H9 (cell line): ENCODE data around the gene ST3GAL5. TPM values are rescaled to one million over a fixed set of nuclear protein-coding genes. Genes with fewer than 3 reads are reported as not detected.

Source experiments
- DNase-seq: peaks from one replicate; pipeline ENCODE4 v3.0.0-alpha.2; 2017
- H2AFZ ChIP-seq: one replicate; pipeline ENCODE4 v1.6.1; 2013; ENCODE audit warnings: mild to moderate bottlenecking, low read length, control low read depth, moderate library complexity
- H2AK5ac ChIP-seq: 2 replicates; pipeline ENCODE4 v1.6.1; 2013; ENCODE audit warnings: low read length, control low read depth, mixed read lengths; ENCODE audit not compliant: insufficient read length
- H2BK120ac ChIP-seq: one replicate; pipeline ENCODE4 v1.6.1; 2013; ENCODE audit warnings: low read depth, mild to moderate bottlenecking, low read length, control low read depth, inconsistent platforms; ENCODE audit not compliant: poor library complexity, severe bottlenecking
- H2BK12ac ChIP-seq: 2 replicates; pipeline ENCODE4 v1.6.1; 2013; ENCODE audit warnings: low read length, control low read depth, mixed read lengths, low read depth; ENCODE audit not compliant: insufficient read length
- H2BK15ac ChIP-seq: 2 replicates; pipeline ENCODE4 v1.6.1; 2013; ENCODE audit warnings: low read depth, low read length, control low read depth
- H2BK20ac ChIP-seq: one replicate; pipeline ENCODE4 v1.6.1; 2013; ENCODE audit warnings: low read depth, mild to moderate bottlenecking, low read length, control low read depth, inconsistent platforms; ENCODE audit not compliant: poor library complexity, severe bottlenecking
- H2BK5ac ChIP-seq: 2 replicates; pipeline ENCODE4 v1.6.1; 2013; ENCODE audit warnings: low read length, control low read depth, mixed read lengths; ENCODE audit not compliant: insufficient read length
- H3K14ac ChIP-seq: 2 replicates; pipeline ENCODE4 v1.6.1; 2013; ENCODE audit warnings: low read length, control low read depth; ENCODE audit not compliant: insufficient read depth
- H3K18ac ChIP-seq: 2 replicates; pipeline ENCODE4 v1.6.1; 2013; ENCODE audit warnings: low read depth, mild to moderate bottlenecking, mixed read lengths, low read length, control low read depth; ENCODE audit not compliant: insufficient read length
- H3K23ac ChIP-seq: 2 replicates; pipeline ENCODE4 v1.6.1; 2013; ENCODE audit warnings: low read length, control low read depth, mixed read lengths, low read depth; ENCODE audit not compliant: insufficient read length
- H3K23me2 ChIP-seq: 2 replicates; pipeline ENCODE4 v1.6.1; 2013; ENCODE audit warnings: low read depth, mild to moderate bottlenecking, mixed read lengths, low read length, control low read depth; ENCODE audit not compliant: insufficient read length, poor library complexity, severe bottlenecking
- H3K27ac ChIP-seq: 2 replicates; pipeline ENCODE4 v1.5.1; 2013; ENCODE audit warnings: low read length, control low read depth, mixed read lengths, low read depth; ENCODE audit not compliant: insufficient read length
- H3K27me3 ChIP-seq: 2 replicates; pipeline ENCODE4 v1.6.1; 2013; ENCODE audit warnings: low read length, control low read depth, inconsistent platforms; ENCODE audit not compliant: insufficient read depth
- H3K4ac ChIP-seq: 2 replicates; pipeline ENCODE4 v1.6.1; 2013; ENCODE audit warnings: low read depth, mild to moderate bottlenecking, control low read depth, inconsistent platforms, low read length, moderate library complexity
- H3K4me1 ChIP-seq: 2 replicates; pipeline ENCODE4 v1.6.1; 2013; ENCODE audit warnings: low read length, control low read depth, inconsistent platforms; ENCODE audit not compliant: insufficient read depth
- H3K4me2 ChIP-seq: 2 replicates; pipeline ENCODE4 v1.6.1; 2013; ENCODE audit warnings: low read length, control low read depth, mixed read lengths; ENCODE audit not compliant: insufficient read length, insufficient read depth
- H3K56ac ChIP-seq: 2 replicates; pipeline ENCODE4 v1.6.1; 2013; ENCODE audit warnings: low read depth, mild to moderate bottlenecking, mixed read lengths, low read length, control low read depth; ENCODE audit not compliant: insufficient read length
- H3K79me1 ChIP-seq: 2 replicates; pipeline ENCODE4 v1.6.1; 2013; ENCODE audit warnings: low read depth, mild to moderate bottlenecking, moderate library complexity, low read length, control low read depth, inconsistent platforms; ENCODE audit not compliant: insufficient read depth, poor library complexity, severe bottlenecking
- H3K79me2 ChIP-seq: 2 replicates; pipeline ENCODE4 v1.6.1; 2013; ENCODE audit warnings: low read length, control low read depth, inconsistent platforms; ENCODE audit not compliant: insufficient read depth
- H3K9ac ChIP-seq: 2 replicates; pipeline ENCODE4 v1.6.1; 2013; ENCODE audit warnings: low read length, control low read depth, mixed read lengths; ENCODE audit not compliant: insufficient read length; ENCODE audit errors: extremely low read depth
- H3K9me3 ChIP-seq: one replicate; pipeline ENCODE4 v1.6.1; 2013; ENCODE audit warnings: low read depth, low read length, inconsistent platforms; ENCODE audit not compliant: control insufficient read depth
- H3T11ph ChIP-seq: one replicate; pipeline ENCODE4 v1.6.1; 2013; ENCODE audit warnings: mild to moderate bottlenecking, low read length, control low read depth, inconsistent platforms
- H4K20me1 ChIP-seq: one replicate; pipeline ENCODE4 v1.6.1; 2013; ENCODE audit not compliant: control insufficient read depth, insufficient read length, insufficient read depth
- H4K5ac ChIP-seq: 2 replicates; pipeline ENCODE4 v1.6.1; 2013; ENCODE audit warnings: low read depth, mild to moderate bottlenecking, mixed read lengths, low read length, control low read depth; ENCODE audit not compliant: insufficient read length
- H4K8ac ChIP-seq: replicated peaks from 2 replicates; pipeline ENCODE4 v1.6.1; 2013; ENCODE audit warnings: low read length, control low read depth, mixed read lengths, low read depth; ENCODE audit not compliant: insufficient read length
- H4K91ac ChIP-seq: 2 replicates; pipeline ENCODE4 v1.6.1; 2013; ENCODE audit warnings: low read depth, mild to moderate bottlenecking, moderate library complexity, mixed read lengths, low read length, control low read depth; ENCODE audit not compliant: insufficient read length
- H3K27ac Mint-ChIP-seq, 3 experiments: 2 replicates in 2 of 3; 3 replicates in 1 of 3; pipeline ENCODE4 v1.8.0; 2020 to 2021; ENCODE audit warnings: mixed read lengths in 3 of 3, mild to moderate bottlenecking in 1 of 3, moderate library complexity in 1 of 3
- H3K27me3 Mint-ChIP-seq: 2 replicates; pipeline ENCODE4 v1.8.0; 2021; ENCODE audit warnings: low read depth, mild to moderate bottlenecking, moderate library complexity, mixed read lengths
- H3K36me3 Mint-ChIP-seq, 3 experiments: 2 replicates in 2 of 3; 3 replicates in 1 of 3; pipeline ENCODE4 v1.8.0; 2020 to 2021; ENCODE audit warnings: low read depth in 3 of 3, mixed read lengths in 3 of 3; ENCODE audit not compliant: insufficient read depth in 1 of 3
- H3K4me1 Mint-ChIP-seq, 2 experiments: 2 replicates each; pipeline ENCODE4 v1.8.0; 2020; ENCODE audit warnings: mixed read lengths in 2 of 2
- H3K4me3 Mint-ChIP-seq, 2 experiments: 2 replicates in 1 of 2; 3 replicates in 1 of 2; pipeline ENCODE4 v1.8.0; 2020 to 2021; ENCODE audit warnings: mild to moderate bottlenecking in 2 of 2, mixed read lengths in 2 of 2, moderate library complexity in 1 of 2
- H3K9me3 Mint-ChIP-seq, 2 experiments: 2 replicates in 1 of 2; 3 replicates in 1 of 2; pipeline ENCODE4 v1.8.0; 2020; ENCODE audit warnings: mild to moderate bottlenecking in 2 of 2, mixed read lengths in 2 of 2, moderate library complexity in 1 of 2
- WGBS: extraction: QIAGEN DNeasy Blood & Tissue Kit; methylation state at CpG from one replicate; pipeline ENCODE4 v1.1.7; 2013; ENCODE audit warnings: missing lambda C conversion rate, low lambda C conversion rate, mixed read lengths; ENCODE audit not compliant: insufficient read length; ENCODE audit errors: extremely low coverage; 5-methylcytosine and 5-hydroxymethylcytosine counted together
- total RNA-seq: library from RNA; stranded (reverse); gene quantifications from 2 replicates; pipeline ENCODE4 v1.2.1, GENCODE V29; 2021
- TF ChIP-seq, protein P1 (sequence below): fragments of 200-600 bp; sonication (generic); conservative IDR thresholded peaks from 3 replicates; pipeline ENCODE4 v1.8.0; 2021; ENCODE audit warnings: antibody characterized with exemption, mild to moderate bottlenecking

Gene ST3GAL5
- total RNA-seq, 1 experiment from 2014 or later, result 3.3 TPM

- H3K79me2 ChIP-seq, result no peaks in the 10 kb centered on the region
- no peak overlapping the region for H3K4me3 Mint-ChIP-seq
- no peaks in the 10 kb centered on the region for H3K23me2 ChIP-seq
- H2BK12ac ChIP-seq, result no peak overlapping the region
- no peaks in the 10 kb centered on the region for H3K9me3 Mint-ChIP-seq
- no peak overlapping the region for H3K14ac ChIP-seq
- H2BK20ac ChIP-seq, result no peak overlapping the region
- H3K9me3 ChIP-seq, result no peaks in the 10 kb centered on the region
- DNase-seq, result no peak
- no peaks in the 10 kb centered on the region for H3K4me1 ChIP-seq
- H3K27me3 ChIP-seq, result no peaks in the 10 kb centered on the region
- H4K91ac ChIP-seq, result no peak overlapping the region
- no peak overlapping the region for H4K8ac ChIP-seq
- no peak overlapping the region for H2AK5ac ChIP-seq
- no peak overlapping the region for H3K18ac ChIP-seq
- no peak overlapping the region for H2BK15ac ChIP-seq
- no peak overlapping the region for H3T11ph ChIP-seq
- no peak overlapping the region for H3K27ac Mint-ChIP-seq
- H3K36me3 Mint-ChIP-seq, result no peaks in the 10 kb centered on the region; a peak in 1 of 7 replicates
- H4K20me1 ChIP-seq, result no peaks in the 10 kb centered on the region
- H3K27ac ChIP-seq, result no peak overlapping the region
- no peak overlapping the region for H2BK5ac ChIP-seq
- WGBS, result no CpG with 5 or more reads among the region's 2 CpGs
- H3K4ac ChIP-seq, result no peak overlapping the region
- H3K4me1 Mint-ChIP-seq, result peaks cover 0 to 4% of the 10 kb centered on the region in 2 experiments; a peak in 1 of 4 replicates
- H3K79me1 ChIP-seq, result no peaks in the 10 kb centered on the region
- no peak overlapping the region for H3K4me2 ChIP-seq
- no peak overlapping the region for H3K56ac ChIP-seq
- H2AFZ ChIP-seq, result no peak overlapping the region
- H3K9ac ChIP-seq, result no peak overlapping the region
- no peak overlapping the region for H4K5ac ChIP-seq
- H2BK120ac ChIP-seq, result no peak overlapping the region
- TF ChIP-seq, protein P1, sequence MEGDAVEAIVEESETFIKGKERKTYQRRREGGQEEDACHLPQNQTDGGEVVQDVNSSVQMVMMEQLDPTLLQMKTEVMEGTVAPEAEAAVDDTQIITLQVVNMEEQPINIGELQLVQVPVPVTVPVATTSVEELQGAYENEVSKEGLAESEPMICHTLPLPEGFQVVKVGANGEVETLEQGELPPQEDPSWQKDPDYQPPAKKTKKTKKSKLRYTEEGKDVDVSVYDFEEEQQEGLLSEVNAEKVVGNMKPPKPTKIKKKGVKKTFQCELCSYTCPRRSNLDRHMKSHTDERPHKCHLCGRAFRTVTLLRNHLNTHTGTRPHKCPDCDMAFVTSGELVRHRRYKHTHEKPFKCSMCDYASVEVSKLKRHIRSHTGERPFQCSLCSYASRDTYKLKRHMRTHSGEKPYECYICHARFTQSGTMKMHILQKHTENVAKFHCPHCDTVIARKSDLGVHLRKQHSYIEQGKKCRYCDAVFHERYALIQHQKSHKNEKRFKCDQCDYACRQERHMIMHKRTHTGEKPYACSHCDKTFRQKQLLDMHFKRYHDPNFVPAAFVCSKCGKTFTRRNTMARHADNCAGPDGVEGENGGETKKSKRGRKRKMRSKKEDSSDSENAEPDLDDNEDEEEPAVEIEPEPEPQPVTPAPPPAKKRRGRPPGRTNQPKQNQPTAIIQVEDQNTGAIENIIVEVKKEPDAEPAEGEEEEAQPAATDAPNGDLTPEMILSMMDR, result no peak
- no peaks in the 10 kb centered on the region for H3K27me3 Mint-ChIP-seq
- no peak overlapping the region for H3K23ac ChIP-seq
These were observed 26.1 kb upstream of the ST3GAL5 start for GRCh38 chr2:85914922-85915321.
